Esophagus muscularis mucosa (tissue), 3 donors: ENCODE measurements around the gene GNB1.

Source experiments
- POLR2A ChIP-seq: fragments of 450-650 bp; IDR thresholded peaks from one replicate; pipeline ENCODE4 v1.6.1; 2017; ENCODE audit warnings: antibody characterized with exemption, moderate library complexity, mild to moderate bottlenecking, low read depth
- POLR2AphosphoS5 ChIP-seq, 2 donors: sonication (generic); formaldehyde crosslinking; IDR thresholded peaks; one replicate each; pipeline ENCODE4 v1.6.1; 2017; ENCODE audit warnings: antibody characterized with exemption in 2 of 2
- TF ChIP-seq, protein P1 (sequence below), 3 experiments: fragments of 200-600 bp in 2 of 3; fragments of 450-650 bp in 1 of 3; sonication (generic) in 2 of 3; IDR thresholded peaks; one replicate each; pipeline ENCODE4 v1.5.1; 2017 to 2019; ENCODE audit warnings: antibody characterized with exemption in 3 of 3, mild to moderate bottlenecking in 2 of 3, moderate library complexity in 1 of 3

DNA sequence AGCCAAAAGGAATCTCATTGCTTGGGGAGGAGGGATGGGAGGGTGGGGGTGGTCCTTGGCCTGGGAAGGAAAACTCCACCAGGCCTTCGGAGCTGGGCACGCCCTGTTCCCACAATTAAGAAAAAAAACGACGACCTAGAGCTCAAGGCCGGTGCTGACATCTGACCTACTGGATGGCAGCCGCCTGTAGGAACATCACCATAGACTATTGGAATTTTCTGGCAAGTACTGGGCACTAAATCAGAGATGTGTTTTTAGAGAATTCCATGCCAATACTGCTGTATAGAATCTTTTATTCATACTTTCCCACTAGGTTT is 113.3 kb downstream of the GNB1 start:
- TF ChIP-seq, protein P1, sequence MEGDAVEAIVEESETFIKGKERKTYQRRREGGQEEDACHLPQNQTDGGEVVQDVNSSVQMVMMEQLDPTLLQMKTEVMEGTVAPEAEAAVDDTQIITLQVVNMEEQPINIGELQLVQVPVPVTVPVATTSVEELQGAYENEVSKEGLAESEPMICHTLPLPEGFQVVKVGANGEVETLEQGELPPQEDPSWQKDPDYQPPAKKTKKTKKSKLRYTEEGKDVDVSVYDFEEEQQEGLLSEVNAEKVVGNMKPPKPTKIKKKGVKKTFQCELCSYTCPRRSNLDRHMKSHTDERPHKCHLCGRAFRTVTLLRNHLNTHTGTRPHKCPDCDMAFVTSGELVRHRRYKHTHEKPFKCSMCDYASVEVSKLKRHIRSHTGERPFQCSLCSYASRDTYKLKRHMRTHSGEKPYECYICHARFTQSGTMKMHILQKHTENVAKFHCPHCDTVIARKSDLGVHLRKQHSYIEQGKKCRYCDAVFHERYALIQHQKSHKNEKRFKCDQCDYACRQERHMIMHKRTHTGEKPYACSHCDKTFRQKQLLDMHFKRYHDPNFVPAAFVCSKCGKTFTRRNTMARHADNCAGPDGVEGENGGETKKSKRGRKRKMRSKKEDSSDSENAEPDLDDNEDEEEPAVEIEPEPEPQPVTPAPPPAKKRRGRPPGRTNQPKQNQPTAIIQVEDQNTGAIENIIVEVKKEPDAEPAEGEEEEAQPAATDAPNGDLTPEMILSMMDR (IDR thresholded peaks at IDR 0.05) = no peak
- TF ChIP-seq POLR2AphosphoS5 (IDR thresholded peaks at IDR 0.05) (peak; percentile 50 to 52), POLR2A (no peak)
